Esophagus muscularis mucosa (tissue), 3 donors: ENCODE results near the gene VNN1.

Source experiments
- CTCF ChIP-seq, 3 experiments: fragments of 200-600 bp in 2 of 3; fragments of 450-650 bp in 1 of 3; sonication (generic) in 2 of 3; IDR thresholded peaks; one replicate each; pipeline ENCODE4 v1.5.1; 2017 to 2019; ENCODE audit warnings: antibody characterized with exemption in 3 of 3, mild to moderate bottlenecking in 2 of 3, moderate library complexity in 1 of 3
- POLR2A ChIP-seq: fragments of 450-650 bp; IDR thresholded peaks from one replicate; pipeline ENCODE4 v1.6.1; 2017; ENCODE audit warnings: antibody characterized with exemption, moderate library complexity, mild to moderate bottlenecking, low read depth
- POLR2AphosphoS5 ChIP-seq, 2 donors: sonication (generic); formaldehyde crosslinking; IDR thresholded peaks; one replicate each; pipeline ENCODE4 v1.6.1; 2017; ENCODE audit warnings: antibody characterized with exemption in 2 of 2

- TF ChIP-seq POLR2AphosphoS5 (IDR thresholded peaks at IDR 0.05), result no peak
- no peak for TF ChIP-seq CTCF (IDR thresholded peaks at IDR 0.05)
- TF ChIP-seq POLR2A, result no peak
These were observed 65.5 kb downstream of the VNN1 start for GRCh38 chr6:132648356-132648755.
